SW 1271 (cell line): Measurements from ENCODE around the gene TNS2.
"Not testable (repeated sequence)": the region's sequence is repeated elsewhere in the genome, so short reads cannot be mapped to it uniquely, and the experiment has no call there.

Experiments used
- DNase-seq, 2 experiments: peaks; one replicate each; lab custom pipeline; 2025; lab: John Stamatoyannopoulos, UW

The TNS2 gene, protein sequence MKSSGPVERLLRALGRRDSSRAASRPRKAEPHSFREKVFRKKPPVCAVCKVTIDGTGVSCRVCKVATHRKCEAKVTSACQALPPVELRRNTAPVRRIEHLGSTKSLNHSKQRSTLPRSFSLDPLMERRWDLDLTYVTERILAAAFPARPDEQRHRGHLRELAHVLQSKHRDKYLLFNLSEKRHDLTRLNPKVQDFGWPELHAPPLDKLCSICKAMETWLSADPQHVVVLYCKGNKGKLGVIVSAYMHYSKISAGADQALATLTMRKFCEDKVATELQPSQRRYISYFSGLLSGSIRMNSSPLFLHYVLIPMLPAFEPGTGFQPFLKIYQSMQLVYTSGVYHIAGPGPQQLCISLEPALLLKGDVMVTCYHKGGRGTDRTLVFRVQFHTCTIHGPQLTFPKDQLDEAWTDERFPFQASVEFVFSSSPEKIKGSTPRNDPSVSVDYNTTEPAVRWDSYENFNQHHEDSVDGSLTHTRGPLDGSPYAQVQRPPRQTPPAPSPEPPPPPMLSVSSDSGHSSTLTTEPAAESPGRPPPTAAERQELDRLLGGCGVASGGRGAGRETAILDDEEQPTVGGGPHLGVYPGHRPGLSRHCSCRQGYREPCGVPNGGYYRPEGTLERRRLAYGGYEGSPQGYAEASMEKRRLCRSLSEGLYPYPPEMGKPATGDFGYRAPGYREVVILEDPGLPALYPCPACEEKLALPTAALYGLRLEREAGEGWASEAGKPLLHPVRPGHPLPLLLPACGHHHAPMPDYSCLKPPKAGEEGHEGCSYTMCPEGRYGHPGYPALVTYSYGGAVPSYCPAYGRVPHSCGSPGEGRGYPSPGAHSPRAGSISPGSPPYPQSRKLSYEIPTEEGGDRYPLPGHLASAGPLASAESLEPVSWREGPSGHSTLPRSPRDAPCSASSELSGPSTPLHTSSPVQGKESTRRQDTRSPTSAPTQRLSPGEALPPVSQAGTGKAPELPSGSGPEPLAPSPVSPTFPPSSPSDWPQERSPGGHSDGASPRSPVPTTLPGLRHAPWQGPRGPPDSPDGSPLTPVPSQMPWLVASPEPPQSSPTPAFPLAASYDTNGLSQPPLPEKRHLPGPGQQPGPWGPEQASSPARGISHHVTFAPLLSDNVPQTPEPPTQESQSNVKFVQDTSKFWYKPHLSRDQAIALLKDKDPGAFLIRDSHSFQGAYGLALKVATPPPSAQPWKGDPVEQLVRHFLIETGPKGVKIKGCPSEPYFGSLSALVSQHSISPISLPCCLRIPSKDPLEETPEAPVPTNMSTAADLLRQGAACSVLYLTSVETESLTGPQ (N-terminal part only)

DNA sequence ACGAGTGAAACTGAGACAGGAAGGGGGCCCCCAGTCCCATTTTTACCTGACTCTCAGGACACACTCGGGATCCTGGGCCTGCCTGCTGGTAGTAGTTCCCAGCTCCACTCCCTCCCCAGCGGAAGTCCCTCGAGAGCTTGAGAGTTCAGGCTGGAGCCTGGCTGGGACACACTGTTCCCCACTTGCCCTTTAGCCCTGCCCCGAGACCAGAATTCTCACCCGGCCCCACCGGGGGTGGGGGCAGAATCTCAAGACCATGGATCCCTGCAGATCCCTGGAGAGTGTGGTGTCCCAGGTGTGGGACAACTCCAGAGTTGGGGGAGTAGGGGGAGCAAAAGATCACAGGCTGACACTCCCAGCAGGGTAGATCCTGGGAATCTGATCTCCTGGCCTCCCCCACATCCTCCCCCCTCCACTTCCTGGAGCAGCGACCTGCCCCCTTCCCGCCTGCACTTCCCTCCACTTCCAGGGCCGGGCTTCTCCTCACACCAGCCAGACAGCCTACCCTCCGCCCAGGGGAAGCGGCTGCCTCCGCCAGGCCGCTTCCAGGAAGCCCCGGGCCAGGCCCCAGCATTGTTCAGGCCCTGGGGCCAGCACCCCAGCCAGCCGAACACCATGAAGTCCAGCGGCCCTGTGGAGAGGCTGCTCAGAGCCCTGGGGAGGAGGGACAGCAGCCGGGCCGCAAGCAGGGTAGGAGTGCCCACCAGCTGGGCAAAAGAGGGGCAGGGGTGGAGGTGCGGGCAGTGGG is at the start of gene TNS2:
TSS of gene TNS2 (plus strand) at position 495 of the 748 bp plus-strand sequence. CDS start at position 616, 121 bp downstream.
- peak; percentile 38 to 63 for DNase-seq

DNA sequence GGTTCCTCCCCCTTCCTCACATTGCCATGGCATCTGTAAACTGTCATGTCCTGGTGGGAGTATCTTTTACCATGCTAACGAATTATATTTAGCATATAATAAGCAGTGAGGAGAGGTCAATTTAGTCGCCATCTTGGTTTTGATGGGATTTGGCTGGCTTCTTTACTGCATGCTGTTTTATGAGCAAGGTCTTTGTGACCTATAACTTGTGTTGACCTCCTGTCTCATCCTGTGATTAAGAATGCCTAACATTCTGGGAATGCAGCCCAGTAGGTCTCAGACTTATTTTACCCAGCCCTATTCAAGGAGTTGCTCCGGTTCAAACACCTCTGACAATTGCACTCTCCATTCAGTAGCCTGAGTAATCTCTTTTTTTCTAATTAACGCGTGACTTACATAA is 45.7 kb upstream of the TNS2 start:
- no peak for DNase-seq

DNA sequence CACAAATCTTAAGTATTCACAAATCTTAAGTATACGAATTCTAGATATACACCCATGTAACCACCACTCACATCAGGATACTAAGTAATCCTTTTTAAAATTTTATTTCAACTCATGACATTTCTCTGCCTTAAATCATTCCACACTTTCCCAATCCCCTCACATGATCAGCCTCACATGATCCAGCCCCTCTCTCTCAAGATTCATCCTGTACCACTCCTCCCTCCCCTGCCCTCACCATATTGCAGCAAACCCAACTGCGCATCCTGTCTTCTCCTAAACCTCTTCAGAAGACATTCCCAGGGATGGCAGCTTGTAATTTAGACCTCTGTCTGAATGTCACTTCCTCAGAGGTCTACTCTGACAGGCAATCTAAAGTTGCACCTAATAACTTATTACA is 45.3 kb upstream of the TNS2 start:
- DNase-seq, result no peak

DNA sequence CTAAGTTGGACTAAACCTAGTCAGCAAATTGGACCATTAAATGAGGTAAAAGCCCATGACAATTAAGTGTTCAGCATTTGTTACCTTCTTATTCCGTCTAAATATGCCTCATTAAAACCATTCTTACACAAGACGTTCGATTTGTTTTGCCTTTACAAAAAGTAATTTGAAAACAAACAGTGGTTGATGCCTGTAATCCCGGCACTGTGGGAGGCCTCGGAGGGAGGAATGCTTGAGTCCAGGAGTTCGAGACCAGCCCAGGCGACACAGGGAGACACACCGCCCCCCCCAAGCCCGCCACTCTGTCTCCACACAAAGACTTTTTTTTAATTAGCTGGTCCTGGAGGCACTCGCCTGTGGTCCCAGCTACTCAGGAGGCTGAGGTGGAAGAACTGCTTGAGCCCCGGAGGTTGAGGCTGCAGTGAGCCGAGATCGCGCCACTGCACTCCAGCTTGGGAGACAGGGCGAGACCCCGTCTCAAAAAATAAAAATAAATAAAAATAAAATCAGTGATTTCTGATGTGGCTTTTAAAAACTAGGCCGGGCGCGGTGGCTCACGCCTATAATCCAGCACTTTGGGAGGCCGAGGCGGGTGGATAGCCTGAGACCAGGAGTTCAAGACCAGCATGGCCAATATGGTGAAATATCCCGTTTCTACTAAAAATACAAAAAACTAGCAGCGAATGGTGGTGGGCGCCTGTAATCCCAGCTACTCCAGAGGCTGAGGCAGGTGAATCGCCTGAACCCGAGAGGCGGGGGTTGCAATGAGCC is 44.5 kb upstream of the TNS2 start:
- DNase-seq, result no peak

DNA sequence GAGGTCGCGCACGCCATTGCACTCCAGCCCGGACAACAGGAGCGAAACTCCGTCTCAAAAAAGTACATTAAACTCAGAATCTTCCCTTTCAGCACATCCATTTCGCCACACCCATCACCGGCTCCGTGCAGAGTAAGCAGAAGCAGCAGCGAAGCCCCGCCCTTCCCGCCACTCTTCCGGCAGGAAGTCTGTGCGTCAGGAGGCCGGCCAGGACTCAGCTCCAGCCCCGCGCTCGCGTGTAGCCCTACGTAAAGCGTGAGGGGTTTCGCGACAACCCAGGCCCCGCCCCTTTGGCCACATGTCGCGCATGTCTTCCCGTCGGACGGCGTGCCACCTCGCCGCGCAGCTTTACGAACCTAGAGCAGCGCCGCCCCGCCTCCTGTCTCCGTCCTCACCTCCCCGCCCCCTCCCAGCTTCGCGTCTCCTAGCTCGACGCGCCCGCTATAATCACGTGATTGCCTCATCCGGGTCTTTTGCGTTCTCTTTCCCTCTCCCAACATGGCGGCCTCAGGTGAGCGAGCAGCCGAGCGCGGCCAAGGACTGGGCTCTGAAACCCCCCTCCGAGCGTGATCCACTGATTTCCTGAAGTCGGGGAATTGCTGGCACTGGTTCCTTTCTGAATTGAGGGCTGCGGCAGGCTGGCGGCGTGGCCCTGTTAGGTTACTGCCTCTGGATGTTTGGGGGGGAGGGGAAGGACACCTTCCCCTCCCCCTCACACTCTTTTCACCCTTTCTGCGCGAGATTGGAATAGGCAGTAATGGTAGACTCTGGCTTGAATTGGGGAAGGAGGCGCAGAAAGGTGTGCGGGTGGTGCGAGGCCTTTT is 43.7 kb upstream of the TNS2 start, which contains the start of gene EIF4B:
TSS of gene EIF4B (plus strand) at position 471 of the 824 bp plus-strand sequence. CDS start at position 499, 28 bp downstream.
- DNase-seq, result peak; percentile 99

DNA sequence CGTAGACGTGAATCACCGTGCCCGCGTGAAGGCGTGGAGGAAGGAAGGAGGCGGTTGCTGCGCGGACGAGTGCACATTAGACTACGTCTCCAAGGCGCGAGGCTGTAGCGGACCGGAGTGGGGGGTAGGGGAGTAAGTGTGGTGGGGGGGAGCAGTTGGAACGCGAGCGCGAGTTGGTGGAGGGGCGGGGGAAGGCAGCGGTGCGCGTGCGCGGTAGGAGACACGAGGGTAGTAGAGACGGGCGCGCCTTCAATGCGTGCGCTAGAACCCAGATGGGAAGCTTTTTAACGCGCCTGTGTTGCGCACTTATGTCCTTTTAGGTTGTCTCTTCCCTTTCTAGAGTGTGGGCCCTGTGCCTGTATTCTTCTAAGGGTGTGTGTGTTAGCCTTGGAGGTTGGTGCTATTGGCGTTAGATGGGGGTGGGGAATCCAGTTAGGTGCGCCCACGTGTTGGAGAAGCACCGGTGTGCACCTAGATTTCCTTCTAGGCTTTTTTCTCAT is 43.0 kb upstream of the TNS2 start:
- DNase-seq, result peak; percentile 37 to 80

DNA sequence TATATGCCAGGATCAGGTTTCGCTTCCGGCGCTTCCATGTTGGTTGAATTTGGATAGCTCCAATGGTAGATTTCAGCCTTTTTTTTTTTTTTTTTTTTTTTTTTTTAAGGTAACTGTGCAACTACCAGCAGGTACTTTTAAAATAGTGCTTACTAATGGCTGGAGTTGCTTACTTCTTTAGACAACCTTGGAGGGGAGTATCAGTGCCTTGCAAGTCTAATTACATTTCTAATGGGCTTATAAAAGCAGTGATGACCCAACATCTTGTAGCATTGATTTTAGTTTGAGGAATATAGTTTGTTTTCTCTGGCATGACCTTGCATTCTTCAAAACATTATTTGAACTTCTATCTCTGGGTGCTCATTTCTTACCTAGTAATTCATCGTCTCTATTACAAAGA is 42.5 kb upstream of the TNS2 start:
- no peak for DNase-seq

DNA sequence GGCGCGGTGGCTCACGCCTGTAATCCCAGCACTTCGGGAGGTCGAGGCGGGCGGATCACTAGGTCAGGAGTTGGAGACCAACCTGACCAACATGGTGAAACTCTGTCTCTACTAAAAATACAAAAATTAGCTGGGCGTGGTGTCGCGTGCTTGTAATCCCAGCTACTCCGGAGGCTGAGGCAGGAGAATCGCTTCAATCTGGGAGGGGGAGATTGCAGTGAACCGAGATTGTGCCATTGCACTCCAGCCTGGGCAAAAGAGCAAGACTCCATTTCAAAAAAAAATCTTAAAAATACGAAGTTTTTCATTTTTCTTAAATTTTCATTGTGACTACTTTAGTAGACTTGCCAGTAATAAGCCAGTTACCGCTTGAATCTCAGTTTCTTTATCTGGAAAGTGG is 41.1 kb upstream of the TNS2 start:
- not testable (repeated sequence) for DNase-seq

DNA sequence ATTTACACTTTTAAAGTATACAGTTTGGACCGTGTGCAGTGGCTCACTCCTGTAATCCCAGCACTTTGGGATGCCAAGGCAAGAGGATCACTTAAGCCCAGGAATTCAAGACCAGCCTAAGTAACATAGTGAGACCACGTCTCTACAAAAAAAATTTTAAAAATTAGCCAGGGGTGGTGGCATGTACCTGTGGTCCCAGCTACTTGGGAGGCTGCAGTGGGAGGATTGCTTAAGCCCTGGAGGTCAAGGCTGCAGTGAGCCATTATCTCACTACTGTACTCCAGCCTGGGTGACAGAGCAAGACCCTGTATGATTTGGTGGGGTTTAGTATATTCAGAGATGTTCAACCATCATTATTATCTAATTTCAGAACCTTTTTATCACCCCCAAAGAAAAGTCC is 38.9 kb upstream of the TNS2 start:
- DNase-seq, result no peak

DNA sequence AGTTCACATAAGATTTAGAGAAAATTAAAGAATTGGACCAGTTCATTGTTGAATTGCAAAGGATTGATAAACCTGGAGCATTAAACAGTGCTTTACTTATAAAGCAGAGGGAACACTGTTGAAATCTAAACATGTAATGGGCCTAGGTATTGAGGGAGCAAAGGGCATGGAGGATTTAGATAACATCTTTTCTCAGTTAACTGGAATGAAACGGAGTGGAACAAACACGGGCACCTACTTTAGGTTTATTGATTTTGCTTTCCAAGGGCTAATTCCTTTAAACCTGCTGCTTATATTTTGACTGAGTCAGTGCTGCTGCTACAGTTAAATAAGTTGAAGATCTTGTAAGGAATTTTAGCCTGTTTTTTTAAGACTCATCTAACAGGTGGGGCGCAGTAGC is 38.0 kb upstream of the TNS2 start:
- no peak for DNase-seq

DNA sequence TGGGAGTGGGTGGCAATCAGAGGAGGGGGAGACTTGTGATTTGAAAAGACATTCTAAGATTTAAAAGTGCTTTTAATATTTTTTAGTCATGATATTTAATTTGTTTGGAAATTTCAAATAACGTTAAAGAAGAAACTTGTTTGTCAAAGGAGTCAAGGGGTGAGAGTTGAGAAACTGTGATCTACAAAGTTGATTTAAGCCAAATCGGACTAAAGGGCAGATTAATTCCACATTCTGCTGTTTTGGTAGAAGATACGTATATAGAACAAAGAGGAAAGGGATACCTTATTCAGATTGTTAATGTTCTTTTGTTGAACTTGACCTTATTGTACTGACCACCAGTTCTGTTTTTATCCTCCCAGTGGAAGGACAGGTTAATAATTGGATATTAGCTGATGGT is 36.9 kb upstream of the TNS2 start:
- no peak for DNase-seq

DNA sequence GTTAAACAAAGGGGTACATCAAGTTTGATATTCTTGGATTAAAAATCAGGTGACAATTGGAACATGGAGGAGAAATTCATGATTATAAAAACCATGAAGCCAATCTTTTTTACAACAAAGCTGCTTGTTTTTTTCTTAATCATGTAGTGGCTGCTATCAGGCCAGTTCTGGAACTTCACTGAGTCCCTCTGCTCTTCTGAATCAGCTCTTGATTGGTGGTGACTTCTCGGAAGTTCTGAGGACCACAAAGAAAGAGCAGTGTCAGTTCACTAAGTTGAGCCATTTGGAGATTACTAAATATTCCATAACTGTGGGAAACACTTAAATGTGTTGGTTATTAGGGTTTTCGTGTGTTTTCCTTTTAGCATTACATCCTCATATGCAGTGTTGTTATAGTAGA is 35.2 kb upstream of the TNS2 start:
- no peak for DNase-seq

DNA sequence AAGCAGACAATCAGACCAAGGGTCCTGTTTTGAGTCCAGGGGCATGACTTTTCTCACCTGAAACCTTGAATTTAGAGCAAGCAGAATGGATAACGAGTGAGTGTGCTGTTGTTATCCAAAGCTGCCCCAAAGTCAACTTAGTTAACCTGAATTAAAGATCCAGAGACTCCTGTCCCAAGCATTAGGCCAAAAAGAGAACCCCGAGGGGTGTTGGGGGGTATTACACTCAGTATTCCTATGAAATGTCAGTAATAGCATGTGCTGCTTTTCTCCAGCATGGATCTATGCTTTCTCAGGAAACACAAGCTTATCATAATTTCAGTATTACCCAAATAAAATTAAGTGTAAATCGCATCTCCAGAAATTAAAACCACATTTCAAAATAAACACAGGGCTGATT is 24.6 kb upstream of the TNS2 start:
- no peak for DNase-seq

DNA sequence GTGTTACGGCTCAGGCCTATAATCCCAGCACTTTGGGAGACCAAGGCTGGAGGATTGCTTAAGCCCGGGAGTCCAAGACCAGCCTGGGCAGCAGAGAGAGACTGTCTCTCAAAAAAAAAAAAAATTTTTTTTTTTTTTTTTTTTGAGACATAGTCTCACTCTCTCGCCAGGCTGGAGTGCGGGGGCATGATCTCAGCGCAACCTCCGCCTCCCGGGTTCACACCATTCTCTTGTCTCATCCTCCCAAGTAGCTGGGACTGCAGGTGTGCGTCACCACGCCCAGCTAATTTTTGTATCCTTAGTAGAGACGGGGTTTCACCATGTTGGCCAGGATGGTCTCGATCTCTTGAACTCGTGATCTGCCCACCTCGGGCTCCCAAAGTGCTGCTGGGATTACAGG is 22.9 kb upstream of the TNS2 start:
- DNase-seq, result not testable (repeated sequence)

DNA sequence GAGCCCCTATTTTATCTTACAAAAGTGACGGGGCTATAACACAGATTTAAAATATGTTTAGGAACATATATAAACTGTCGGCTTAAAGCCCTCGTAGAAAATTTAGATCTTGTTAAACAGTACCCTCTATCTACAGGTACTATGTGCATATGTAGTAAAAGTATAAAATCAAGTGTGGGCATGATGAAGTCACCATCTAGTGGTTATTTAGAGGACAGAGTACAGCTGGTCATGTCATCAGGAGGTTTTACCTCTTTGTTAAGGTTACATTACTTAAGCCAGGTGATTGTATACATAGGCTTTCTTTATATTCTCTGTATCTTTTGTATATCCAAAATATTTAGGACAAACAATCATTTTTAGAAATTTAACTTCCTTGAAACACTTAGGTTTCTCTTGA is 18.2 kb upstream of the TNS2 start:
- no peak for DNase-seq

DNA sequence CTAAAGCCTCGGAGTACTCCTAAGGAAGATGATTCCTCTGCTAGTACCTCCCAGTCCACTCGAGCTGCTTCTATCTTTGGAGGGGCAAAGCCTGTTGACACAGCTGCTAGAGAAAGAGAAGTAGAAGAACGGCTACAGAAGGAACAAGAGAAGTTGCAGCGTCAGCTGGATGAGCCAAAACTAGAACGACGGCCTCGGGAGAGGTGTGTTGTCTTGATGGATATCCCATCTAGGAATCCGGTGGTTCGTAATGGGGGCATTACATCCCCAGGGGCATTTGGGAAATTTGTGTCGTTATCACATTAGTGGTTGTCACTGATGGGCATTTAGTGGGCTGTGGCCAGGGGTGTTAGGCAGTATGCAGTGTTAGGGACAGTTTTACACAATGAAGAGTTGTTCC is 16.0 kb upstream of the TNS2 start:
- not testable (repeated sequence) for DNase-seq

DNA sequence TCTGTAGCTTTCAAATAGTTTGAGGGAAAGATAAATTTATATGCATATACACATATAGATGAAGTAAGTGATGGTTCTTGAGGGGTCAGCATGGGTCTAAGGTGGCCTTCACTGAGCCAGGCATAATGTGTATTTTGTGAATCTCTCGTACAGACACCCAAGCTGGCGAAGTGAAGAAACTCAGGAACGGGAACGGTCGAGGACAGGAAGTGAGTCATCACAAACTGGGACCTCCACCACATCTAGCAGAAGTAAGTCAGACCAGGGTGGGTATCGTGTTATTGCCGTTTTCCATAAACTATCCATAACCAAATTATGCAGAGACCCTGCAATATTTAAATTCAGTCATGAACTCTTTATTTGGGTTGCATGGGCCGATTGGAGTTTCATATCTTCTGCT is 15.4 kb upstream of the TNS2 start:
- DNase-seq, result no peak

DNA sequence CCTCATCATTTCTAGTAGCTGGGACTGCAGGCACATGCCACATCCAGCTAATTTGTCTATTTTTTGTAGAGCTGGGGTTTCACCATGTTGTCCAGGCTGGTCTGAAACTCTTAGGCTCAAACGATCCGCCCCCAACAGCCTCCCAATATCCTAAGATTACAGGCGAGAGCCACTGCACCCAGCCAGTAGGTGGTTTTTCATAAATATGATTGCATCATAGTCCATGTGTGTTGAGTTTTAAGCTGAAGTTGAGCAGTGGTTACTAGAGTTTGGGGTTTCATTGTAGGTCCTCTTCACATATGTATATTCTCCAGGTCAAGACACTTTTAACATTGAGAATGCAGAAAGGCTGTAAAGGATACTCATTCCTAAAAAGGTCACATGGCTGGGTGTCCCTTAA is 13.1 kb upstream of the TNS2 start:
- DNase-seq, result no peak

DNA sequence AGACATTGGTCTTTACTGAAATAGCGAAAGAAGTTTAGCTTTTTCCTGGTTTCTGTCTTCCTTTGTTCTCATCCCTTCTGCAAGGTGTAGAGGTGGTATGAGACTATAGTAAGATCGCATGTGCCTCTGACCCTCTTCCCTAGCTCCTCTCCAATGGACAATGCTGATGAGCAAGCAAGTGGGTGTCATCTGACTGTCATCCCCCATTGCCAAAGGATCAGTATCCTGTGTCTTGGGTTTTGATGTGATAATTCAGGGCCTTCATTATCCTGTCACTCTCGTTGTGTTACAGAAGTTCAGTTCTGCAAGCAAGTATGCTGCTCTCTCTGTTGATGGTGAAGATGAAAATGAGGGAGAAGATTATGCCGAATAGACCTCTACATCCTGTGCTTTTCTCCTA is 10.0 kb upstream of the TNS2 start:
- DNase-seq, result no peak
